DMS 273 (cell line): ENCODE data around the gene CHRNA5.
A peak's percentile ranks its signal among the peaks of the same experiment; 100 is the strongest.

Experiments
- DNase-seq: peaks from one replicate; lab custom pipeline; 2025; ENCODE audit not compliant: unreplicated experiment; lab: John Stamatoyannopoulos, UW

Gene CHRNA5

GRCh38 chr15:78636378-78636859, 71.1 kb downstream of the CHRNA5 start:
- DNase-seq: no peak

DNA sequence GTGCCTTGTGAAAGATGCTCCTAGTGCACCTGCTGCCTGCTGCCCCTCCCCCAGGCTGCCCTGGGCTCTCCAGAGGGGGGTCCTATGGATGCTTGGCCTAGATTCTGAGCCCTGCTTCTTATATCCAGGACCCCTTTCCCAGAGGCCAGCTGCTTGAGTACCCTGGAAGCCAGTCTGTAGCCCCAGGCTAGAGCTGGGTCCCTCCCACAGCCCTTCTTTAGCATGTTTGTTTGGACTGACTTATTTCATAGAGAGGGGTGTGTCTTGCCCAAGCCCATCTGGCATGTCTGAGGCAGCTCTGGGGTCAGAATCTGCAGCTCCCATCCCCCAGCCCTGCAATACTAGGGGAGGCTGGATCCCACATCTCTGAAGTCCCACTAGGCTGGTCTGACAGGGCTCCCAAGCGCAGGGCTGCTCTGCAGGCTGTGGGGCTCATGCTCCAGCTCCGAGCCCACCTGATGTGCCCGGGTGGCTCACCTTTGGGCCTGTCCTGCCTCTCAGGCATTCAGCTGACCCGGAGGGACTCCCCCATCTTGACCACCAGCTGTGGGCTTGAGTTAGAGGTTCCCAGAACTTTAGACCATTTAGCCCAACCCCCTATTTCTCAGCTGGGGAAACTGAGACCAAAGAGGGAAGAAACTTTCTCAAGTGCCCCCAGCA, 72.6 kb downstream of the CHRNA5 start:
- DNase-seq: peak; percentile 69

- peak; percentile 87 for DNase-seq
These were observed 73.5 kb downstream of the CHRNA5 start for GRCh38 chr15:78638658-78639314.

GRCh38 chr15:78640527-78641101, 75.3 kb downstream of the CHRNA5 start:
- DNase-seq: no peak

DNA sequence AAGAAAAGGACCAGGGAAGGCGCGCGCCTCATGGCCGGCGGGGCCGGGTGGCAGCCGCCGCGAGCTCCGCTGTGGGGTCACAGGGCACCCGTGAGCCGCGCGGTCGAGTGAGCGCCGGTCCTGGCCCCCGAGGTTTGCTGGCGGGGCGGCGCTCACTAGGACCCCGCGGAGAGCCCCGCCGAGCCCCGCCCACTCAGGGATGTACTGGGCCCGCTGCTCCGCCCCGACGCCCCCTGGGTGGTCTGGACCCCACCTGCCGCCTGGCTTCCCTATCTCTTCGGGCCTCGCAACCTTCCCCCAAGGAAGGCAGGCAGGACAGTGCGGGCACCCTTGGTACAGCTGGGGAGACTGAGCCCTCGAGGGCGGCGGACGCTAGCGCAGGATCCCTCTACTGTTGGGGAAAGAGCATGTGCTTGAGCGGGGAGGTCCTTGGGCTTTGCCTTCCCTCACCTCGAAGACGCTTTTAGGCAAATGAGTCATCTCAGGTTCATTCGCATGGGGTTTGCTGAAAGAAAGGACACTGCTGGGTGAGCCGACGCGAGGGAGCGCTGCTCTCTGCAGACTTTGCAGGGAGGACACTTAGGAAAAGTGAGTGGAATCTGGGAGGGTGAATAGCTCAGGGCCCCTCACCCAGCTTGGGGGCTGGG, 75.9 kb downstream of the CHRNA5 start, which contains the start of gene CHRNB4:
TSS of gene CHRNB4 (minus strand) at position 109 of the 647 bp plus-strand sequence. CDS start at position 32, 77 bp downstream.
- no peak for DNase-seq

- no peak for DNase-seq
These were observed 76.5 kb downstream of the CHRNA5 start for GRCh38 chr15:78641749-78642275.

GRCh38 chr15:78642331-78642730, 77.0 kb downstream of the CHRNA5 start:
- DNase-seq: peak; percentile 17
